Fibroblast of mammary gland (primary cell): ENCODE results near the gene DEDD2.

Experiments used
- DNase-seq: peaks from one replicate; pipeline ENCODE4 v3.0.0-alpha.2; 2010; ENCODE audit warnings: low read depth
- H3K4me3 ChIP-seq: 2 replicates; pipeline ENCODE4 v1.5.1; 2011; ENCODE audit warnings: low read depth, mild to moderate bottlenecking, low read length, moderate library complexity; ENCODE audit not compliant: control insufficient read depth
- CTCF ChIP-seq: conservative IDR thresholded peaks from 2 replicates; pipeline ENCODE4 v1.5.1; 2011; ENCODE audit warnings: low read depth, low read length, inconsistent platforms; ENCODE audit not compliant: control insufficient read depth, insufficient read depth

The DEDD2 gene

DNA sequence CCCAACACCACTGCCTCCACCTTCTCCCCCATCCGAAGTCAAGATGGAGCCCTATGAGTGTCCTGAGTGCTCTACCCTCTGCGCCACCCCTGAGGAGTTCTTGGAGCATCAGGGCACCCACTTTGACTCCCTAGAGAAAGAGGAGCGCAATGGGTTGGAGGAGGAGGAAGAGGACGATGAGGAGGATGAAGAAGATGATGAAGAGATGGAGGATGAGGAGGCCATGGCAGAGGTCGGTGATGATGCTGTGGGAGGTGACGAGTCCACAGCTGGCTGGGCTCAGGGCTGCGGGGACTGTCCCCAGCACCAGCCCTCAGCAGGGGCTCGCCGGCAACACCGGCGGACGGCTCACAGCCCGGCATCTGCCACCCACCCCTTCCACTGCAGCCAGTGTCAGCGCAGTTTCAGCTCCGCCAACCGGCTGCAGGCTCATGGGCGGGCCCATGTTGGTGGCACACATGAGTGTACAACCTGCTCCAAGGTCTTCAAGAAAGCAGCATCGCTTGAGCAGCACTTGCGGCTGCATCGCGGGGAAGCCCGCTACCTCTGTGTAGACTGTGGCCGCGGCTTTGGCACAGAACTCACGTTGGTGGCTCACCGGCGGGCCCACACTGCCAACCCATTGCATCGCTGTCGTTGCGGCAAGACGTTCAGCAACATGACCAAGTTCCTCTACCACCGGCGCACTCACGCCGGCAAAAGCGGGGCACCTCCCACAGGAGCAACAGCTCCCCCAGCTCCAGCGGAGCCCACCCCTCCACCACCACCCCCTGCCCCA is 7.7 kb upstream of the DEDD2 start:
- no peak for DNase-seq
- no peak for TF ChIP-seq CTCF
- H3K4me3 ChIP-seq, result no peak overlapping the region

DNA sequence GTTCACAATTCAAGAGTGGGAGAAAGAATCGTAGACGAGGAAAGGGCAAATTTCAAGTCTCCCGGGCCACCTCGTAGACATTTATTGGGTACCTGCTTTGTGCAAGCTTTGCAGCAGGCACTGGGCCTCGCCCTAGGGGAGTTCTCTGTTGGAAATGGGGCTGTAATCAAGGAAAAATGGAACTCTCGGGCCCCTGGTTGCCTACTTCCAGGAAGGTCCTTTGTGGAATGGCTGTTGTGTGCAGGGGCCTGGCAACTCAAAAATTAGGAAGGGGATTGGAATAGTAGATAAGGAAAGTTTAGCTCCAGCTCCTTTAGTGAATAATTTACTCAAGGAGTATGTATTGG is 3.2 kb upstream of the DEDD2 start:
- DNase-seq, result no peak
- no peak for TF ChIP-seq CTCF
- peak overlapping the region; percentile 97 for H3K4me3 ChIP-seq

DNA sequence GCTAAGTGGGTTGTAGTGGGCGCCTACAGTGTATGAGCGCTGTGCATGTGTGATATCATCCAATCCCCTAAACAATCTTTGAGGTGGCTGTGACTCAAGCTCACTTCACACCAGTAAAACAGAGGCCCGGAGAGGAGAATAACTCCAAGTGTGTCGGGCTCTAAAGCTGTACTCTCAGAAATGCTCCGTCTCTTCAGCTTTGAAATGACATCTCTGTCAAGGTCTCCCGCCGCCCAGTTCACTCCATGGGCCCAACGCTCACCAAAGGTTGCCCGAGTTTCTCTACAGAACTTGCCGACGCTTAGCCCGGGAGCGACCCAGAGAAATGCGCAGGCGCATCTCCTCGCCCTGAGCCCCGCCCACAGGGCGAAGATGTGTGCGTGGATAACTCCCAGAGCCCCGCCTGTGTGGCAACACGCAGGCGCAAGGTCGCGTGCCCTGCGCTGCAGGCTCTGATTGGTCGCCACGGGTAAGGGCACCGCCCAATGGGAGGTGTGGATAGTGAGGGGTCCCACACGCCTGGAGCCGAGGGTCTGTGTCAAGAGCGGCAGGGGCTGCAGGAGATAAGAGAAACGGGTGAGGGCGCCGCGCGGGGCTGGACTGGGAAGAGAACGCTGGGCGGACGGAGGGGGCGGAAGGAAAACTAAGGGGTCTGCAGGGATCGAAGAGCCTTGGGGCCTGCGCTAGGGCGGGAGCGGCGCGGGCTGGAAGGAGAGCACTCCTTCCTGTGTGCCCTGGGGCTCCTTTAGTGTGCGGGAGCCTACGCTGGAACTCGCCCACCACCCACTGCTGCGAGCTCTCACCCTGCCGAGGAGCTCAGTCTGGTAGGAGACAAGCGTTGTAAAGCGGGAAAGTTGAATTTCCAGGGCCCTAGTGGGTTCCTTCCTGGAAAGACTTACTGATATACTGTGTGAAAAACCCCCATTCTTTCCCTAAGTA is 2.6 kb upstream of the DEDD2 start, which contains the start of gene ZNF526:
Gene ZNF526 (plus strand): TSS at position 501 of the 939 bp plus-strand sequence. CDS start 4,092 bp downstream, outside the sequence.
- no peak for TF ChIP-seq CTCF
- DNase-seq, result peak; percentile 96
- peak within 1 kb of the TSS; percentile 97 for H3K4me3 ChIP-seq

DNA sequence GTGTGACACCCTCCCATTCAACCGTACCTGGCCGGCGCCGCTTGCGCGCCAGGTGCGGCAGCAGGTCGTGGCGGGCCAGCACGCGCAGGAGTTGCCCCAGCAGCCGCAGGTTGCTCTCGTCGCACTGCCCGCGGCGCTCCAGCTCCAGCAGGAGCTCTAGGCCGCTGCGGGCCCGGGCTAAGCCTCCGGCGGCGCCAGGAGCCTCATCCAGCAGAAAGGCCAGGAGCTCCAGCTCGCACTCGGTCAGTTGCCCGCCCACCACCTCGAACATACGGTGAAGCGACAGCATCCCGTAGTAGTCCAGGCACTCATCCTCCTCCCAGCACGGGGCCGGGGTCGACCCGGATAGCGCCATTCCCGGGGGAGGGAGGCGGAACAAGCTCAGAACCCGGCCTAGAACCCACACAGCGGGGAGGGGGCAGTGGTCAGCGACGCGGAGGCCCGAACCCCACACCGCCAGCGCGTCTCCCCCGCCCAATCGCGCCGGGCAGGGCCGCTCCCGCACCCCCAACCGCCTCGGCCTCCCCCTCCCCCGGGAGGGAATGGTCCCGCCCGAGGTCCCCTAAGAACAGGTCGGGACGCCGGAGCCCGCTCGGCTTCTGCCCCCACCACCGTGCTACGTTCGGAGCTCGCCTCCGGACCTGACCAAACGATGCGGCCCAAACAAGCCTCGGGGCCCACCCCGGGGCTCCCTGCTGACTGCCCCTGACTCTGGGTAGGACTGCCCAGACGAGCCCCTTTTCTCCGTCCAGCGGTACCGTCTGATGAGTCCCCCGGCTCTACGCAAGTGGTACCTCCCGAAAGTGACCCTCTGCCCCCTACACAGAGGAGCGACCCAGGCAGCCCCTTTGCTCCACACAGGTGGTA is 591 bp downstream of the DEDD2 start:
- H3K4me3 ChIP-seq, result peak overlapping the region; percentile 93
- DNase-seq, result peak; percentile 11
- no peak for TF ChIP-seq CTCF

GRCh38 chr19:42214810-42215485 is 2.5 kb downstream of the DEDD2 start:
- no peak for DNase-seq
- no peak overlapping the region for H3K4me3 ChIP-seq
- no peak for TF ChIP-seq CTCF

GRCh38 chr19:42212886-42213285 is 4.6 kb downstream of the DEDD2 start:
- DNase-seq, result no peak
- no peak for TF ChIP-seq CTCF
- H3K4me3 ChIP-seq, result no peak overlapping the region
